LNCAP (cell line): ENCODE results near the gene COL5A2.

Experiments
- TF ChIP-seq, protein P1 (sequence below): fragments of 450-650 bp; IDR thresholded peaks from 2 replicates; pipeline ENCODE4 v1.5.1; 2017; ENCODE audit warnings: mild to moderate bottlenecking

Gene COL5A2

DNA sequence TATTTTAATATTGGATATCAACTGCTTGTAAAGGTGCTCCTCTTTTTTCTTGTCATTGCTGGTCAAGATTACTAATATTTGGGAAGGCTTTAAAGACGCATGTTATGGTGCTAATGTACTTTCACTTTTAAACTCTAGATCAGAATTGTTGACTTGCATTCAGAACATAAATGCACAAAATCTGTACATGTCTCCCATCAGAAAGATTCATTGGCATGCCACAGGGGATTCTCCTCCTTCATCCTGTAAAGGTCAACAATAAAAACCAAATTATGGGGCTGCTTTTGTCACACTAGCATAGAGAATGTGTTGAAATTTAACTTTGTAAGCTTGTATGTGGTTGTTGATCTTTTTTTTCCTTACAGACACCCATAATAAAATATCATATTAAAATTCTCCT is 167.2 kb downstream of the COL5A2 start:
- TF ChIP-seq, protein P1, sequence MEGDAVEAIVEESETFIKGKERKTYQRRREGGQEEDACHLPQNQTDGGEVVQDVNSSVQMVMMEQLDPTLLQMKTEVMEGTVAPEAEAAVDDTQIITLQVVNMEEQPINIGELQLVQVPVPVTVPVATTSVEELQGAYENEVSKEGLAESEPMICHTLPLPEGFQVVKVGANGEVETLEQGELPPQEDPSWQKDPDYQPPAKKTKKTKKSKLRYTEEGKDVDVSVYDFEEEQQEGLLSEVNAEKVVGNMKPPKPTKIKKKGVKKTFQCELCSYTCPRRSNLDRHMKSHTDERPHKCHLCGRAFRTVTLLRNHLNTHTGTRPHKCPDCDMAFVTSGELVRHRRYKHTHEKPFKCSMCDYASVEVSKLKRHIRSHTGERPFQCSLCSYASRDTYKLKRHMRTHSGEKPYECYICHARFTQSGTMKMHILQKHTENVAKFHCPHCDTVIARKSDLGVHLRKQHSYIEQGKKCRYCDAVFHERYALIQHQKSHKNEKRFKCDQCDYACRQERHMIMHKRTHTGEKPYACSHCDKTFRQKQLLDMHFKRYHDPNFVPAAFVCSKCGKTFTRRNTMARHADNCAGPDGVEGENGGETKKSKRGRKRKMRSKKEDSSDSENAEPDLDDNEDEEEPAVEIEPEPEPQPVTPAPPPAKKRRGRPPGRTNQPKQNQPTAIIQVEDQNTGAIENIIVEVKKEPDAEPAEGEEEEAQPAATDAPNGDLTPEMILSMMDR, result no peak

DNA sequence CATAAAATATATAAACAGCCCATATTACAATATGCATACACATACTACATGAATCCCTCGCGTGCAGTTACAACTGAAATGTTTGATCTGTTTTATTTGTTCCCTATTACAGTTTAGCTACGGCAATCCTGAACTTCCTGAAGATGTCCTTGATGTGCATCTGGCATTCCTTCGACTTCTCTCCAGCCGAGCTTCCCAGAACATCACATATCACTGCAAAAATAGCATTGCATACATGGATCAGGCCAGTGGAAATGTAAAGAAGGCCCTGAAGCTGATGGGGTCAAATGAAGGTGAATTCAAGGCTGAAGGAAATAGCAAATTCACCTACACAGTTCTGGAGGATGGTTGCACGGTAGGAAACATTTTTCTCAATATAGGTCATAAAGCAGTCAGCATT is 169.0 kb downstream of the COL5A2 start:
- TF ChIP-seq, protein P1, result no peak

DNA sequence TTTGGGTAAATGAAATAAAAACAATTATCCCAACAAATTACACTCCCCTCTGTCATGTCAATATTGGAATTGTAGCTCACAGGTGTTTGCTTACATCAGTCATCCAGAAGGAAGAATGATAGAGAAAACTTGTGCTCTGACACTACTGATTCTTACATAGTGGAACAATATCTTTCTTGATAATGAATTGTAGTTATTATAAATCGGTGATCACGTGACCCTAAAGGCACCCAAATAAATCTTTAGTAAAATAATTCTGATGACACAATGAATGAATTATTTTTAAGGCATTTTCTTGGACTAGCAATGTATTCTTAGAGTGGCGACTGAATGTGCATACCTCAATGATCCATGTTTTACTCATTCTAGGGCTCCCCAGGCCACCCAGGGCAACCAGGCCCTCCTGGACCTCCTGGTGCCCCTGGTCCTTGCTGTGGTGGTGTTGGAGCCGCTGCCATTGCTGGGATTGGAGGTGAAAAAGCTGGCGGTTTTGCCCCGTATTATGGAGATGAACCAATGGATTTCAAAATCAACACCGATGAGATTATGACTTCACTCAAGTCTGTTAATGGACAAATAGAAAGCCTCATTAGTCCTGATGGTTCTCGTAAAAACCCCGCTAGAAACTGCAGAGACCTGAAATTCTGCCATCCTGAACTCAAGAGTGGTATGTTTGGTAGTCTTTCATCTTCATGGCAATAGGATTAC is 170.9 kb downstream of the COL5A2 start:
- TF ChIP-seq, protein P1, result no peak

DNA sequence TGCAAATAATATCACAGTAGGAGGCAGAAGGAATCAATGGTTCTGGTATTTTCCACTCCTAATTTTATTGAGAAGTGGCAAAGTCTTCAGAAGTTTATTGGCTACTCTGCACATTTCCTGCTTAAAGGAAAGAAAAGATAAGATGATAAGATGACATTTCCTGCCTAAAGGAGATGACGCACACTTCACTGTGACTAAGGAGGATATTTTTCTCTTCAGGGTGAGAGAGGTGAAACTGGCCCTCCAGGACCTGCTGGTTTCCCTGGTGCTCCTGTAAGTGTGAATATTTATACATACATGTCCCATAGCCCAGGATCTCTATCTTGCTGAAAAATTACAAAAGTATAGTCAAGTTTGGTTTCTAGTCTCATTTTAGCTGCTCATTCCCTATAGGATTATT is 177.5 kb downstream of the COL5A2 start:
- TF ChIP-seq, protein P1, result no peak

DNA sequence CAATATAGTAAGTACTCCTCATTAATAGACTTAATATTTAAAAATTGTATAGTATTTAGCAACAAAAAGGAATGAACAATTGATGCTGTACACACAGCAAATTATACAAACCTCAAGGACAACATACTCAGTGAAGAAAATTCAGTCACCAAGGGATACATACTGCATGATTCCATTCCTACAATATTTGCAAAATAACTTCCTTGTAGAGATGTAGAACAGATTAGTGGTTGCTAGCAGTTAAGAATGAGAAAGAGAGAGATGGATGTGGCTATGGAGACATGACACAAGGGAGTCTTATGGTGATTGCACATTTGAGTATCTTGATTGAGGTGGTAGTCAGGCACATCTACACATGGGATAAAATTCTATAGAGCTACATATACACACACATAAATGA is 179.3 kb downstream of the COL5A2 start:
- TF ChIP-seq, protein P1, result no peak

DNA sequence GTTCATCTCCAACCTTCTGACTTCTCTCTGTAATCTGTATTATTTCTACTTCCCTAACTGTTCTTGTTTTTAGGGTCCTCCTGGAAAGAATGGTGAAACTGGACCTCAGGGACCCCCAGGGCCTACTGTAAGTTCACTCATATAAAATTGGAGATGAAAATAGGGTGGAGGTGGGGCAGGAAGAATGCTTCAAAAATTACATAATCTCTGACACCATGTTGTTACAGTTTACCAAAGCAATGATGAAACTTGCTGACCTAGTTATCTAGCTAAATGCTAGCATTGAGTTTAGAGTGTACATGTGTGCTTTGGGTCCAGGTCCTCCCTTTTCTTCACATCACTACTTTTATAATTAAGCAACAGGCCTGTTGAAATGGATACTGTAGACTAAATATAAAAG is 182.3 kb downstream of the COL5A2 start:
- TF ChIP-seq, protein P1, result no peak

DNA sequence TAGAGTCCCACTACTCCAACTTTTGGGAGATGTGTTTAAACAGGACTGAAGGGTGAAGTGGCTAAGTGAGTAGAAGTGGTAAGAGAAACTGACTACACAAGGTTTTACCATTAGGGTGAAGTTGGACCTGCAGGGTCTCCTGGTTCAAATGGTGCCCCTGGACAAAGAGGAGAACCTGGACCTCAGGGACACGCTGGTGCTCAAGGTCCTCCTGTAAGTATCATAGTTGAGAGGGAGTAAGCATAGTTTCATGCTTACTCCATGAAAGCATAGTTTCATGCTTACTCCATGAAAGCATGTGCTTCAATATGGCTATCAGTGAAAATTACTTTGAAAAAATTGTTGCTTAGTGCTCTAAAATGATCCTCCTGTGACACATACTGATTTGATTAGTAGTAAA is 186.3 kb downstream of the COL5A2 start:
- TF ChIP-seq, protein P1, result no peak

DNA sequence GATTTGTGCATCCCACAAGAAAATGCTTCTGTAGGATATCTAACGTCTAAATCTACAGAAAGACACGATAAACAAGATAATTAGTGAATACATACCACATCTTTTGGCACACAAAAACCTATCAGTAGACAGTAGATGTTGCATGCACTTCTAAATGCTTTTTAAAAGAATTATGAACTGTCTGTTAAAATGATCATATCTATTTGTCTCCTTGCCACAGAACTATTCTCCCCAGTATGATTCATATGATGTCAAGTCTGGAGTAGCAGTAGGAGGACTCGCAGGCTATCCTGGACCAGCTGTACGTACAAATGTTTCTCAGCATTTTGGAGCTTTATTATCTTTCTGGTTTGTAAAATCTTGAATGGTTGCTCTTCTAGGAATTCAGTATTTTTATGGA is 192.7 kb downstream of the COL5A2 start:
- TF ChIP-seq, protein P1, result no peak
